Fibroblast of pulmonary artery (primary cell): ENCODE results near the gene CFAP54.

ENCODE experiments used
- DNase-seq: peaks from one replicate; pipeline ENCODE4 v3.0.0-alpha.2; 2010; ENCODE audit warnings: low read depth
- H3K4me3 ChIP-seq: replicated peaks from 2 replicates; pipeline ENCODE4 v1.5.1; 2011; ENCODE audit warnings: low read depth, mild to moderate bottlenecking, control low read depth, low read length, moderate library complexity
- CTCF ChIP-seq: IDR thresholded peaks from 2 replicates; pipeline ENCODE4 v1.5.1; 2011; ENCODE audit warnings: mild to moderate bottlenecking, control low read depth, low read length, inconsistent platforms; ENCODE audit errors: missing control alignments

The CFAP54 gene

DNA sequence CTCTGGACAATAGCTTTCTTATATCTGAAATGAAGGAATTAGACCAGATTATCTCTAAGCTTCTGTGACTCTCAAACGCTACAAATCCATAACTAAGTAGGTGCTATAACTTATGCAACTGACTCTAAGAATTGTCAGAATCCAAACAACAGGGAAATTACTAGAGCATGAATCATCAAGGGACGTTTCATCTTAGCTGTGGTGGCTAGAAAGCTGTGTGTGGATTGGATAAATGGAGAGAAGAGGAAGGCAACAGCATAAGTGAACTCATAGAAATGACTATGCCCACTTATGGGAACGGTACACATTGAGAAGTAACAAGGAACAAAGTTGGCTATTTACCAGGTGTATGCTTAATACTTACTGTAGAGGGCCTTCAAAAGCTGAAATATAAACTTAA, 321.7 kb downstream of the CFAP54 start:
- DNase-seq: peak; percentile 90
- no peak overlapping the region for H3K4me3 ChIP-seq
- TF ChIP-seq CTCF: no peak

DNA sequence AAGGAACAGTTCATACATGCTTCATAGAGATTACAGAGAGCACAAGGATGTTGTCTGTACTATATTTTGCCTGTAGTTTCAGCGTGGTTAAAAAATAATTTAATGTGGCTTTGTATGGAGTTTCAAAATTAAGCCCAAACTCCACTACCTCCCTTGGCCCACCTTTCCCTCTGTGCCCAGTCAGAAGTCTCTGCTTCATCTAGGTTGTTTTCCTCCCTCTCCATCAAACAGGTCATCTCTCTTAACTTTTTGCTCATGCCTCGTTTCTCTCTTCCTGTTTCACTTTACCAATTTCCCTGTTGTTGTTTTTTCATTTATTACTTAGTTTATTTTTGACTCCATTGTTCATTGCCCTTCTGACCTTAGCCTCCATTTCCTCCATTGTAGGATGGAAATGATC, 322.8 kb downstream of the CFAP54 start:
- no peak for TF ChIP-seq CTCF
- no peak for DNase-seq
- H3K4me3 ChIP-seq: no peak overlapping the region

DNA sequence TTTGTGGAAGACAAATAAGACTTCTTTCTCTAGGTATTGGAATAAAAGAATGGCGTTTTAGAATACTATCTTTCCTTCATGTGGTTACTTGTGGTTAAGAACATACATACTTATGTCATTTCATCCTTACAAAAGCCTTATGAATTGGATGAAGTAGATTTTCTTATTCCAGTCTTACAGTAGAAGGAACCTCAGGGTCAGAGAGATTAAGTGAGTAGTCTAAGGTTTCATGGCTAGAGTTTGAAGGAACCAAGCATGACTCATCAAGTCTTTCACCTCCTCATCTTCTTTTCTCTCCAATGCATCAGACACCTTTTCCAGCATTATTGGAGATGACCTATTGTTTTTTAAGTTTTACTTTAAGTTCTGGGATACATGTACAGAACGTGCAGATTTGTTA, 324.8 kb downstream of the CFAP54 start:
- DNase-seq: no peak
- no peak for TF ChIP-seq CTCF
- H3K4me3 ChIP-seq: no peak overlapping the region

- TF ChIP-seq CTCF: no peak
- H3K4me3 ChIP-seq: no peak overlapping the region
- DNase-seq: no peak
These were observed 332.2 kb downstream of the CFAP54 start for GRCh38 chr12:96821592-96821991.

GRCh38 chr12:96822641-96823040, 333.3 kb downstream of the CFAP54 start:
- H3K4me3 ChIP-seq: no peak overlapping the region
- no peak for DNase-seq
- no peak for TF ChIP-seq CTCF

DNA sequence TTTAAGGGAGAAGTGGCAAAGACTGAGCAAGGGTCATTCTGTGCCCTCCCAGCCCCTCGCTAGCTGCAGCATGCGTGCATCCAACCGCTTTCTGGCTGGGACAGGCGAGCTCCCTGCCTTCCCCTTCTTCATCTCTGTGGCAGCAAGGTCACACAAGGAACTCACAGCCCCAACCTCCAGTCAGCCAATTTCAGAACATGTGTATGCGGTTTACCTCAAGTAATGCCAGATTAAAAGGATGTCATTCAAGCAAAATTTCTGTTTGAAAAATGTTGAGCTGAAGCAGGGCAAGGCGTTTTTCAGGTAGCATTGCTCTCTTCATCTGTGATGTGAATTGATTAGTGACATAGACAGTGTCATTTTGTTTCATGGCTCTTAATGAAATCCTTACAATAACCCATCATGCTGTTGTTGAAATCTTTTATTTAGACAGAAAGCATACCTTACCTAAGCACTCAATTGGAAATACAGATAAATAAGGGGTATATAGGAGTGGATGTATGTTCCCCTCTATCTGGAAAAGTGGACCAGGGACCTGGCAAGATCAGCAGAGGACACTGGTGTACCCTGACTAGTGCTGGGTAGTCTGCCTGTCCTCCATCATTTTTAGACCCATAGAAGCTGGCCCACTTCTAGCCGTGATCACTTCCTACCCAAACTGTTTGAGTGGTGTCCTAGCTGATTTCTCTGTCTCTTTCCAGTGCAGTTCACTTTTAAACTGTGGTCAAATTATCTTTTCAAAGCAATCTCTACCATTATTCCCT, 334.9 kb downstream of the CFAP54 start:
- H3K4me3 ChIP-seq: no peak overlapping the region
- no peak for TF ChIP-seq CTCF
- DNase-seq: no peak

DNA sequence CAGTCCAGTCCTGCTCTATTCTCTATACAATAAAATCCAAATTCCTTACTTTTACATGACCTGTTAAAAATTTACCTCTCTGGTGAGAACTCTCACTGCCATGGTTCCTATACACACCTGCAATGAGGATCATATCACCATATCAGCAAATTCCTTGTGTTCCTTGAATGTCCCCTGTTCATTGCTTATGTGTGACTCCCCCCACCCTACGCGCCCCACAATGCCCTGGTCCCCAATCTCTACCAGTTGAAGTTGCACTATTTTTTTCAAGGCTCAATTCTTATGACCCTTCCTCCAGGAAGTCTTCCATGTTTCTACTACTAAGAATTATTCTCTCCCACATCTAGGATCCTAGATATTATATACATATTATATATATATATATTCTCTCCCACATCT, 335.5 kb downstream of the CFAP54 start:
- TF ChIP-seq CTCF: no peak
- H3K4me3 ChIP-seq: no peak overlapping the region
- no peak for DNase-seq
